ENCODE measurements around the gene OLFM1.

GRCh38 chr9:135135171-135135928 lies 47.9 kb downstream of the OLFM1 start:
- TF ChIP-seq, protein P1, sequence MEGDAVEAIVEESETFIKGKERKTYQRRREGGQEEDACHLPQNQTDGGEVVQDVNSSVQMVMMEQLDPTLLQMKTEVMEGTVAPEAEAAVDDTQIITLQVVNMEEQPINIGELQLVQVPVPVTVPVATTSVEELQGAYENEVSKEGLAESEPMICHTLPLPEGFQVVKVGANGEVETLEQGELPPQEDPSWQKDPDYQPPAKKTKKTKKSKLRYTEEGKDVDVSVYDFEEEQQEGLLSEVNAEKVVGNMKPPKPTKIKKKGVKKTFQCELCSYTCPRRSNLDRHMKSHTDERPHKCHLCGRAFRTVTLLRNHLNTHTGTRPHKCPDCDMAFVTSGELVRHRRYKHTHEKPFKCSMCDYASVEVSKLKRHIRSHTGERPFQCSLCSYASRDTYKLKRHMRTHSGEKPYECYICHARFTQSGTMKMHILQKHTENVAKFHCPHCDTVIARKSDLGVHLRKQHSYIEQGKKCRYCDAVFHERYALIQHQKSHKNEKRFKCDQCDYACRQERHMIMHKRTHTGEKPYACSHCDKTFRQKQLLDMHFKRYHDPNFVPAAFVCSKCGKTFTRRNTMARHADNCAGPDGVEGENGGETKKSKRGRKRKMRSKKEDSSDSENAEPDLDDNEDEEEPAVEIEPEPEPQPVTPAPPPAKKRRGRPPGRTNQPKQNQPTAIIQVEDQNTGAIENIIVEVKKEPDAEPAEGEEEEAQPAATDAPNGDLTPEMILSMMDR (conservative IDR thresholded peaks at IDR 0.05), result no peak
- TF ChIP-seq EZH2 (IDR thresholded peaks at IDR 0.05; ENCODE audit: low read depth), result no peak

Measured in PC-9 (cell line).